IPS-20b (cell line): ENCODE data around the gene NUP58.

Source experiments
- H3K27ac ChIP-seq: one replicate; pipeline ENCODE4 v1.5.1; 2013; ENCODE audit warnings: low read length
- H3K27me3 ChIP-seq: 2 replicates; pipeline ENCODE4 v1.6.1; 2013; ENCODE audit warnings: mild to moderate bottlenecking, low read length, inconsistent platforms; ENCODE audit not compliant: insufficient read depth
- H3K36me3 ChIP-seq: 2 replicates; pipeline ENCODE4 v1.6.1; 2013; ENCODE audit warnings: low read depth, mild to moderate bottlenecking, inconsistent platforms, low read length, moderate library complexity; ENCODE audit not compliant: insufficient read depth
- H3K4me1 ChIP-seq: 2 replicates; pipeline ENCODE4 v1.6.1; 2013; ENCODE audit warnings: mild to moderate bottlenecking, control low read depth, inconsistent platforms, low read length, moderate library complexity; ENCODE audit not compliant: insufficient read depth
- H3K4me3 ChIP-seq: 2 replicates; pipeline ENCODE4 v1.5.1; 2013; ENCODE audit warnings: mild to moderate bottlenecking, low read length, inconsistent platforms
- H3K9ac ChIP-seq: 2 replicates; pipeline ENCODE4 v1.6.1; 2013; ENCODE audit warnings: low read depth, mild to moderate bottlenecking, inconsistent platforms, low read length, moderate library complexity
- H3K9me3 ChIP-seq: 2 replicates; pipeline ENCODE4 v1.6.1; 2013; ENCODE audit warnings: mild to moderate bottlenecking, low read depth, low read length, inconsistent platforms; ENCODE audit not compliant: insufficient read depth

NUP58 gene

DNA sequence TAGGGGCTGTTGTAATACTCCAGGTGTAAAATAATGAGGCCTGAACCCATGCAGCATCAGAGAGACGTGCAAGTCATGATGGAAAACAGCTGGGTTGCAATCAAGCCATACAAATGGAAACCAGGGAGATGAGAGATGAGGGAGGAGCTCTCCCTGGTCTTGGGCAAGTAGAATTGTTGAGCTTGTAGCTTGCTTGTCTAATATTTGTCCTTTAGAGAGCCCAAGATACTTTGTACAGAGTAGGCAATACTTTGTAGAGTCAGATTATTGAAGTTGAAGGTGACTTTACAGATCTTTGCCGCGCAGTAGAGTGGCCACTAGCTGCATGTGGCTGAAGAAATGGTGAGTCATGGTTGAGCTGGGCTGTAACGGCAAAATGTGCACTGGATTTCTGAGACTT lies 78.7 kb downstream of the NUP58 start:
- H3K4me1 ChIP-seq = peaks cover 11% of the 10 kb centered on the region
- H3K9me3 ChIP-seq = no peaks in the 10 kb centered on the region
- no peak overlapping the region for H3K27ac ChIP-seq
- no peak overlapping the region for H3K9ac ChIP-seq
- no peaks in the 10 kb centered on the region for H3K36me3 ChIP-seq
- peaks cover 3% of the 10 kb centered on the region; the same call in 1 of the 2 replicates for H3K27me3 ChIP-seq
- no peak overlapping the region for H3K4me3 ChIP-seq

DNA sequence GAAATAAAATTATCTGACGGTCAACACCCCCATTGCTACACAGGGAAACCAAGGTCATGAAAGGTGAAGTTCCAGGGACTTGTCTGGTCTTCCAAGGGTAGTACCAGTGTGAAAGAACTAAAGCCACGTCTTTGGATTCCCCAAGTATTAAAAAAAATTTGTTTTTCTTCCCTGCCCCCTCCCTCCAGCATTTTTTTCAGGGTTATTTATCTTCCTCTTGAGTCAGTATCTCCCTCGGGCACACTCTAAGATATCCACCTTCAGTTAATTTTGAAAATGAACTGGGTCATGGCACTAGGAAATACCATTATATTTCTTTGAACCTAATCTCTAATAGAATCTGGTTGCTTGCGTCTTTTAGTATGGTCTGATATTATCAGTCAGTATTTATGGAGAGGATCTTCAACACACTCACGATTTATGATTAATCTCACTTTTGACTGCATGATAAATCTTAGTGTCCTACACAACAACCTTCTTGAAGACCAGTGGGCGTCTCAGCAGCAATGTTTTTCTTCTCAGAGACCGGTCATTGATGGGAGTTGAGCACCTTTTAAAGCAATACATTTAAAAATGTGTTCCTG lies 79.4 kb downstream of the NUP58 start:
- Histone ChIP-seq H3K27ac (no peak overlapping the region), H3K27me3 (no peaks in the 10 kb centered on the region), H3K4me3 (no peak overlapping the region), H3K36me3 (no peaks in the 10 kb centered on the region), H3K9ac (no peak overlapping the region), H3K9me3 (no peaks in the 10 kb centered on the region), H3K4me1 (peaks cover 12% of the 10 kb centered on the region)

DNA sequence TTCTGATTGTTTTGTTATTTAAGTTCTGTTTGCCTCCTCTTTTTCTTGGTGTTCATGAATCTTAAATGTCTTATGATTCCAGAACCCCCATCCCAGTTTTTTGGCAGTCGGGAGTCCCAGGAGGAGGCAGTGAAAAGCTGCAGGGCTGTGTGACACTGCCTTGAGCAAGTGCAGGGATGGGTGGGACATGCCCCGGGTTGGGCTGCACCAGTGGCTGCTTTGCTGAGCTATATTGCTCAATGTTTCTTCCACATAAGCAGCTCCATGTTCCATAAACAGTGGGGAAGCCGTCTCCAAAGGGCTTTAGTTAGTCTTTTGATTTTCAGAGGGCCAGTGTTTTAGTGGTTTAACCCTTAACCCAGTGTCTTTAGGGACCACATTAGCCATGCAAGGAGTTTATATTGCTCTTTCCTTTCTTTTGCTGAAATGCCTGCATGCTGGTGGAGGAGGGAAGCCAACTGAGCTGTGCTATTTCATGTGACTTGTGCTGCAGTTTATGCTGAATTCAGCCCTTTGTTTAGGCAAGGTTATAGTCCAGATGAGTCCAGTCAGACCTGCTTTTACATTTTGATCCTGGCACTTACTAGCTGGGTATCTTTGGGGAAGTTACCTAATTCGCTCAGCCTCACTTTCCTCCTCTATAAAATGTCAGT lies 83.5 kb downstream of the NUP58 start:
- no peaks in the 10 kb centered on the region for H3K27me3 ChIP-seq
- no peak overlapping the region for H3K27ac ChIP-seq
- H3K9ac ChIP-seq = no peak overlapping the region
- peaks cover 5% of the 10 kb centered on the region; the same call in 1 of the 2 replicates for H3K4me1 ChIP-seq
- no peak overlapping the region for H3K4me3 ChIP-seq
- H3K9me3 ChIP-seq = no peaks in the 10 kb centered on the region
- H3K36me3 ChIP-seq = no peaks in the 10 kb centered on the region

DNA sequence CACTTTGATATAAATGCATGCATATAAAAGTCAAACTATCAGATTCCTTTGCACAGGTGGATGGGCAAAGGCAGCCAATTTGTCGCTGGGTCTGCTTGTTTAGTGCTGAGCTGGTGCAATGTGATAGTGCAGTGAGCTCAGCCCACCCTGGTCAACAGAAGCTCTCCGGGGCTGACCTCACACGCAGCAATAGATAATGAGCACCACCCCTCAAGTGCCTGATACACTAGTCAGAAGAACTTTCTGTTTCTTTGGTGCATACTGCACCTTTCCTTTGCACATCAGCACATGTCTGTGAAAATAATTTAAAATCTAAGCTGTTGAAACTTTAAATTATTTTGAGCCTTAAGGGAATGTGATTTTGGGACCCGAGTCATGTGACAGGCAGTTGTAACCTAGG lies 90.5 kb downstream of the NUP58 start:
- no peak overlapping the region for H3K27ac ChIP-seq
- H3K4me1 ChIP-seq = peaks cover 7% of the 10 kb centered on the region; the same call in 1 of the 2 replicates
- no peaks in the 10 kb centered on the region for H3K27me3 ChIP-seq
- H3K36me3 ChIP-seq = no peaks in the 10 kb centered on the region
- no peak overlapping the region for H3K9ac ChIP-seq
- H3K9me3 ChIP-seq = no peaks in the 10 kb centered on the region
- no peak overlapping the region for H3K4me3 ChIP-seq
